IPS-15b (cell line): ENCODE measurements around the gene GNG7.

Experiments
- H3K27me3 ChIP-seq: one replicate; pipeline ENCODE4 v1.6.1; 2013; ENCODE audit warnings: low read length; ENCODE audit not compliant: control insufficient read depth, insufficient read depth
- H3K36me3 ChIP-seq: one replicate; pipeline ENCODE4 v1.6.1; 2013; ENCODE audit warnings: low read length; ENCODE audit not compliant: control insufficient read depth, insufficient read depth
- H3K4me1 ChIP-seq: one replicate; pipeline ENCODE4 v1.6.1; 2013; ENCODE audit warnings: mild to moderate bottlenecking, low read length; ENCODE audit not compliant: control insufficient read depth, insufficient read depth
- H3K4me3 ChIP-seq: one replicate; pipeline ENCODE4 v1.5.1; 2013; ENCODE audit warnings: low read depth, low read length
- H3K9ac ChIP-seq: one replicate; pipeline ENCODE4 v1.6.1; 2013; ENCODE audit warnings: low read depth, mild to moderate bottlenecking, low read length
- H3K9me3 ChIP-seq: one replicate; pipeline ENCODE4 v1.6.1; 2013; ENCODE audit warnings: mild to moderate bottlenecking, low read length; ENCODE audit not compliant: control insufficient read depth, insufficient read depth

GNG7 gene

GRCh38 chr19:2733930-2734588 is 31.6 kb upstream of the GNG7 start:
- Histone ChIP-seq H3K4me3 (no peak overlapping the region), H3K36me3 (peaks cover 31% of the 10 kb centered on the region), H3K27me3 (no peaks in the 10 kb centered on the region), H3K9ac (no peak overlapping the region), H3K4me1 (no peaks in the 10 kb centered on the region), H3K9me3 (no peaks in the 10 kb centered on the region)

DNA sequence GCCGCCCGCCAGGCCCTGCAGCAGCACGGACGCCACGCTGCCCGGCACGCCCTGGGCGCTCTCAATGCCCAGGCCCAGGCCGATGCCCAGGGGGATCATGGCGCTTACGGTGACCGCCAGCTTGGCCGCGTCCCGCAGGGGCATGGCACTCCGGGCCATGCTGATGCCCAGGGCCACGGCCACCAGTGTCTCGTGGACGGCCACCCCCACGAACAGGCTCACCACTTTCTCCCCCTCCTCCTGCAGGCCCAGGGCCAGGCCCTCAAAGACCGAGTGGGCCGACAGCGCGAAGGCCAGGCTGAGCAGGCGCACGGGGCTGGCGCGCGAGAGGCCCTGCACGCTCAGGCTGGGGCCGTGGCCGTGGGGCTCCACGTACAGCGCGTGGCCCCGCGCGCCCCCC is 30.4 kb upstream of the GNG7 start:
- Histone ChIP-seq H3K4me3 (no peak overlapping the region), H3K36me3 (peaks cover 31% of the 10 kb centered on the region), H3K9me3 (no peaks in the 10 kb centered on the region), H3K4me1 (no peaks in the 10 kb centered on the region), H3K27me3 (no peaks in the 10 kb centered on the region), H3K9ac (no peak overlapping the region)

GRCh38 chr19:2732157-2732725 is 29.7 kb upstream of the GNG7 start:
- peaks cover 31% of the 10 kb centered on the region for H3K36me3 ChIP-seq
- H3K4me3 ChIP-seq, result no peak overlapping the region
- H3K9me3 ChIP-seq, result no peaks in the 10 kb centered on the region
- no peaks in the 10 kb centered on the region for H3K27me3 ChIP-seq
- no peaks in the 10 kb centered on the region for H3K4me1 ChIP-seq
- no peak overlapping the region for H3K9ac ChIP-seq

- H3K36me3 ChIP-seq, result peaks cover 25% of the 10 kb centered on the region
- H3K9me3 ChIP-seq, result no peaks in the 10 kb centered on the region
- no peak overlapping the region for H3K4me3 ChIP-seq
- H3K9ac ChIP-seq, result no peak overlapping the region
- no peaks in the 10 kb centered on the region for H3K27me3 ChIP-seq
- no peaks in the 10 kb centered on the region for H3K4me1 ChIP-seq
These were observed 28.9 kb upstream of the GNG7 start for GRCh38 chr19:2731181-2731995.

DNA sequence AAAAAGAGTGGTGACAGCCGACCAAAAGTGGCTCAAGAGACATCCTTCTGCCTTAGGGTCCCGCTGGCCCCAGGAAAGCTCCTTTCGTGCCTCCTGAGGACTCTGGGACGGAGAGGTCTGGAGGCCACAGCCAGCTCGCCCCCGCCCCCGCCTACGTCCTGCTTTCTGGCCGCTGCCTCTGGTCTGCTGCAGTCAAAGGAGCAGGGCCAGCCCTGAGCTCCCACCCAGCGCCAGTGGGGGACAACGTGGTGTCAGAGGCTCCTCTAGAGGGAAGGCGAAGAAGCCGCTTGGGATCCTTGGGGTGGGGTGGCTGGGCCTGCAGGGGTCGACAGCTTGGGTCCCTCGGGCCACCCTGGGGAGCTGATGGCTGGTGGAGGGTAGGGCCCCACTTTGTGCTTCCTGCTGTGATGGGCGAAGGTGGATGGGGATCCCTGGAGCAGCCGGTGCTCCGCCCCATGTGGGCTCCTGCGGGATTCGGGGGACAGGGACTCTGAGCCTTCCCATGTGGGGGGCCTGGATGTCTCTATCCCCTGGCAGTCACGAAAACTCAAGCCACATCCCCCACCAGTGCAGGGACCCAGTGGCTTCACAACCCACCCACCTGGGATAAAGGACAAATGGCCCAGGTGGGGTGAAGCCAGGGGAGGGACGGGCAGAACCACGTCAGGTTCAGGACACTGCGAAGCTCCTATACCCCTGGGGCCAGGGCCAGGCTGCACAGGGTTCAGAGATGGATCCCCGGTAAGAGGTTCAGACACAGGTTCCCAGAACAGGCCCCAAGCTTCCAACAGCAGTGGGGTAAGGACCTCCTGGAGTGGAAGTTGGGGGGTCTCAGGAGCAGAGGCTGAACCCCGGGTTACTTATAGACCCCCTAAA is 27.7 kb upstream of the GNG7 start:
- no peak overlapping the region for H3K4me3 ChIP-seq
- H3K9me3 ChIP-seq, result no peaks in the 10 kb centered on the region
- peaks cover 15% of the 10 kb centered on the region for H3K36me3 ChIP-seq
- no peak overlapping the region for H3K9ac ChIP-seq
- H3K27me3 ChIP-seq, result no peaks in the 10 kb centered on the region
- H3K4me1 ChIP-seq, result no peaks in the 10 kb centered on the region

- Histone ChIP-seq H3K9me3 (no peaks in the 10 kb centered on the region), H3K27me3 (no peaks in the 10 kb centered on the region), H3K4me3 (no peak overlapping the region), H3K9ac (no peak overlapping the region), H3K36me3 (peaks cover 7% of the 10 kb centered on the region), H3K4me1 (no peaks in the 10 kb centered on the region)
These were observed 26.4 kb upstream of the GNG7 start for GRCh38 chr19:2728783-2729387.

DNA sequence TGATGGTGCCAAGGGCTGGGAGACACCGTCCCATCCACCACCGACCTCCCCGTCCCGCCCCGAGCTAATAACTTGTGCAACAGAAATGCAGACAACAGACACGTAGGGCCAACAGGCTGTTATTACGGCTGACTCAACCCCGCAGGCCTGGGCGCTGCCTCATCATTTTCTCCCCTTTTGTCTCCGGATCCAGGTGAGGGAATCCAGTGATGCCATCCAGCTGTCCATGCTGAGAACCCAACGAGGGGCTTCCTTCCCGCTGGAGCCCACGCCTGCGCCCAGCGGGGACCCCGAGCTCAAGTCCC is 25.1 kb upstream of the GNG7 start:
- Histone ChIP-seq H3K4me3 (no peak overlapping the region), H3K4me1 (no peaks in the 10 kb centered on the region), H3K36me3 (no peaks in the 10 kb centered on the region), H3K9me3 (no peaks in the 10 kb centered on the region), H3K9ac (no peak overlapping the region), H3K27me3 (no peaks in the 10 kb centered on the region)

DNA sequence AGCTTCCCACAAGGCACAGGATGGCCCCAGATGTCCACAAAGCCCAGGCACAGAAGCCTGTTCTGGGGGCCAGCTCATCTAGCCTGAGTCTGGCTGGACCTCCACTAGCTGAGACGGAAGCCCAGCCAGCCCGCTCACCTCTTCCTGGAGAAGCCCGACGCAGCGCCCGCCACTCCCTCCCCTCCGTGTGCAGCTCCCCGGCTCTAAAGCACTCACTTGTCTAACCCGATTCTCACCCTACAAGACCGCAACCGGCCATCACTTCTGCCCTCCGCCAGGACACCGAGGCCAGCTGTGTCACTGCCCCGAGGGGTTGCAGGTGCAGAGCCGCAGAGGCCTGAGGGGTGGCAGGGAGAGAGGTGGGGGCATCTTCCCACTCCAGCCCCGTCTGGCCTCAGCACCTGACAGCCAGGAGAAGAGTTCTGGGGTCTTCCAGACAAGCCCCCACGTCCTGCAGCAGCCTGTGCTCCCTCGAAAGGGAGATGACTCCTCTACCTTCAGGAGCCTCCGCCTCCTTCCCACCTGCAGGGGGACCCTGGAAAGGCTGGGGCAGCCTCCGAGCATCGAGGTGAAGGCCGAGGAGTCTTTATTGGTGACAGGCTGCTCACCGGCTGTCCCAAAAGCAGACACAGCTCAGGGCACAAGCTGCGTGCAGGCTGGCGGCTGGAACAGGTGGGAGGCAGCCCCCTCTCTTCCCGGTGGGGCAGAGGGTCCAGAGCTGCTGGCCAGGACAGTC is 24.6 kb upstream of the GNG7 start:
- no peaks in the 10 kb centered on the region for H3K36me3 ChIP-seq
- H3K4me3 ChIP-seq, result no peak overlapping the region
- H3K27me3 ChIP-seq, result no peaks in the 10 kb centered on the region
- H3K4me1 ChIP-seq, result peaks cover 2% of the 10 kb centered on the region
- no peaks in the 10 kb centered on the region for H3K9me3 ChIP-seq
- peak overlapping the region; percentile 37 for H3K9ac ChIP-seq

GRCh38 chr19:2726160-2726855 is 23.8 kb upstream of the GNG7 start:
- Histone ChIP-seq H3K9ac (no peak overlapping the region), H3K4me1 (peaks cover 2% of the 10 kb centered on the region), H3K9me3 (no peaks in the 10 kb centered on the region), H3K4me3 (no peak overlapping the region), H3K27me3 (no peaks in the 10 kb centered on the region), H3K36me3 (no peaks in the 10 kb centered on the region)

- Histone ChIP-seq H3K9ac (no peak overlapping the region), H3K36me3 (no peaks in the 10 kb centered on the region), H3K4me1 (peaks cover 2% of the 10 kb centered on the region), H3K27me3 (no peaks in the 10 kb centered on the region), H3K4me3 (no peak overlapping the region), H3K9me3 (no peaks in the 10 kb centered on the region)
These were observed 21.7 kb upstream of the GNG7 start for GRCh38 chr19:2724148-2724557.
